Kidney (tissue), 14 donors: ENCODE data around the gene ESYT3. TPM values are rescaled to one million over a fixed set of nuclear protein-coding genes. Genes with fewer than 3 reads are reported as not detected.

Source experiments
- DNase-seq, 5 donors: peaks; one replicate each; pipeline ENCODE4 v3.0.0-alpha.2; 2013 to 2020
- FAIRE-seq: peaks from 2 replicates; lab custom pipeline; 2012; peaks lifted over from hg19 to GRCh38; lab: Jason Lieb, UNC
- H3K27ac ChIP-seq, 2 donors: one replicate each; pipeline ENCODE4 v1.7.0; 2013; ENCODE audit warnings: low read depth in 2 of 2, low read length in 2 of 2, inconsistent platforms in 1 of 2
- H3K27me3 ChIP-seq: one replicate; pipeline ENCODE4 v1.7.1; 2013; ENCODE audit warnings: low read length, inconsistent platforms; ENCODE audit not compliant: control insufficient read depth, insufficient read depth
- H3K36me3 ChIP-seq, 3 donors: one replicate each; pipeline versions ENCODE4 v1.7.0 to v1.7.1; 2013; ENCODE audit warnings: low read length in 3 of 3, control low read depth in 1 of 3, inconsistent platforms in 1 of 3; ENCODE audit not compliant: insufficient read depth in 3 of 3, control insufficient read depth in 2 of 3
- H3K4me1 ChIP-seq, 3 donors: one replicate each; pipeline versions ENCODE4 v1.7.0 to v1.7.1; 2013; ENCODE audit warnings: low read length in 3 of 3, inconsistent platforms in 1 of 3, low read depth in 1 of 3; ENCODE audit not compliant: control insufficient read depth in 2 of 3, insufficient read depth in 2 of 3
- H3K4me3 ChIP-seq, 3 donors: one replicate each; pipeline versions ENCODE4 v1.7.0 to v1.8.1; 2013; ENCODE audit warnings: low read length in 3 of 3, control low read depth in 1 of 3, inconsistent platforms in 1 of 3
- H3K9ac ChIP-seq, 3 donors: one replicate each; pipeline versions ENCODE4 v1.7.0 to v1.7.1; 2013; ENCODE audit warnings: low read length in 3 of 3, control low read depth in 1 of 3, inconsistent platforms in 1 of 3
- H3K9me3 ChIP-seq, 3 donors: one replicate each; pipeline versions ENCODE4 v1.7.0 to v1.7.1; 2013; ENCODE audit warnings: low read length in 3 of 3, control low read depth in 1 of 3, inconsistent platforms in 1 of 3; ENCODE audit not compliant: control insufficient read depth in 2 of 3, insufficient read depth in 1 of 3
- CTCF ChIP-seq: IDR thresholded peaks from 3 replicates; pipeline ENCODE4 v1.5.1; 2012; ENCODE audit warnings: mild to moderate bottlenecking, moderate library complexity, borderline replicate concordance; ENCODE audit not compliant: insufficient read depth; ENCODE audit errors: extremely low read depth
- intact Hi-C: fragments of 100-400 bp; cut with DNase I; formaldehyde crosslinking; loops from one replicate; pipeline ENCODE4 v1.11.1; 2022
- polyA plus RNA-seq: library from polyadenylated mRNA; stranded (reverse); fragments of 350-450 nt; fragmentation: Illumina TruSeq; extraction: RNeasy Lipid Tissue Mini Kit (QIAGEN cat#74804); gene quantifications from one replicate; pipeline ENCODE4 v1.2.3, GENCODE V29; 2014; ENCODE audit warnings: low read depth, low replicate concordance; ENCODE audit not compliant: insufficient read depth
- total RNA-seq: library from RNA; stranded (reverse); fragmentation: NEBNext Ultra II Directional; extraction: Animal tissue kit (Norgen Biotek cat#: 25700); gene quantifications from one replicate; pipeline ENCODE4 v1.2.1, GENCODE V29; 2021
- donor health status: control.
- donor health status: control.
- donor health status: control.
- donor health status: control.
- donor health status: control.
- donor health status: DM: yes; HTN: yes; CAD: no.
- donor health status: Normal renal cell carcinoma (clear cell type).

Gene ESYT3
- total and polyA plus RNA-seq, 2 donors from 2014 or later = 1.5 to 5.3 TPM

GRCh38 chr3:138394686-138395085 lies 39.7 kb upstream of the ESYT3 start:
- TF ChIP-seq CTCF = no peak
- no peaks in the 10 kb centered on the region for H3K9me3 ChIP-seq
- FAIRE-seq = no peak

DNA sequence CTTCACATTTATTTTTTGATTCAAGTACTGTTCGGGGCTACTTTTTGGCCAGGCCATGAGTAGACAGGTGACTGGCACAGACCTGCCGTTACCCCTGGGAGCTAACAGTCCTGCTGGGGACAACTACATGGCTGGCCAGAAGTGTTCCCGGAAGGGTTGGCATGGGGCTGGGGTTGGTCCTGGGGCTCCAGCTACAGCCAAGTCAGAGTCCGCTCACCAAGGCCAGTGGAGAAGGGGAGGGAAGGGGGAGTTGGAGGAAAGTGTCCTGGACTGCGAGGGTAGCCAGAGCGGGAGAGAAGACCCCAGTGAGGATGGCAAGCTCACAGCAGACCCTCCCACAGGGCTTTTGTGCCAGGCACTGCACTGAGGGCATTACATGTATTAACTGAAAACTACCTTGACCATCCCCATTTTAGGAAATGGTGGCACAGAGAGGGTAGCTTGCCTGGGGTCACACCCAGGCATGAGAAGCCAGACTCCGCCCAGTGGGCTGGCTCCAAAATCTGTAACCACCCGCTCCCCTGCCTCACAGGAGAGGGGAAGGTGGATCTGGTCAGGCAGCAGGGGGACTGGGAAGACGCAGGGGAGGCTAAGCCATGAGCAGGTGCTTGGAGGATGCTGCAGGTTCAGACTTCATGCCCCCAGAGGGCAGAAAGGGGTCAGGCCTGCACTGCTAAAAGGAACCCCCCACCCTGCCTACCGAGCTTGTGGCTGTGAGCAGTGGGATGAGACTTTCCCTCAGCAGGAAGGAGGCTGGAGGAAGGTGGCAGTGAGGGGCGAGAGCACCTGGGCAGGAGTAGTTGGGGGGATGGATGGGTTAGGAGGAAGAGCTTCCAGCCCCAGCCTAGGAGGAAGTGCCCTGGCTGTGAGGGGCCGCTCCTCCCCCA lies 38.3 kb upstream of the ESYT3 start:
- no peak overlapping the region for H3K9ac ChIP-seq
- H3K4me3 ChIP-seq = no peak overlapping the region
- DNase-seq = no peak
- no peaks in the 10 kb centered on the region for H3K4me1 ChIP-seq
- TF ChIP-seq CTCF = no peak
- FAIRE-seq = no peak
- H3K27ac ChIP-seq = no peak overlapping the region
- peaks cover 0 to 5% (median 0%) of the 10 kb centered on the region in 3 donors for H3K36me3 ChIP-seq
- H3K27me3 ChIP-seq = no peaks in the 10 kb centered on the region
- no peaks in the 10 kb centered on the region for H3K9me3 ChIP-seq
- intact Hi-C loops = no loop called here

More at GRCh38 chr3:138394686-138395085, 39.7 kb upstream of the ESYT3 start:
- Histone ChIP-seq H3K4me1 (peaks cover 0 to 3% (median 0%) of the 10 kb centered on the region in 3 donors), H3K27ac (no peak overlapping the region), H3K36me3 (peaks cover 0 to 4% (median 0%) of the 10 kb centered on the region in 3 donors), H3K27me3 (no peaks in the 10 kb centered on the region), H3K9ac (no peak overlapping the region), H3K4me3 (no peak overlapping the region)
- DNase-seq = no peak
- intact Hi-C loops = no loop called here

GRCh38 chr3:138396752-138397410 lies 37.5 kb upstream of the ESYT3 start:
- DNase-seq (no peak), FAIRE-seq (no peak)
- Histone ChIP-seq H3K27ac (no peak overlapping the region), H3K9ac (no peak overlapping the region), H3K4me1 (no peaks in the 10 kb centered on the region), H3K9me3 (no peaks in the 10 kb centered on the region), H3K4me3 (no peak overlapping the region), H3K27me3 (no peaks in the 10 kb centered on the region), H3K36me3 (peaks cover 0 to 5% (median 0%) of the 10 kb centered on the region in 3 donors)
- TF ChIP-seq CTCF = no peak
- intact Hi-C loops = no loop called here
